Astrocyte of the spinal cord (primary cell): ENCODE data around the gene AK9.

Source experiments
- DNase-seq: peaks from one replicate; pipeline ENCODE4 v3.0.0; 2011; ENCODE audit warnings: low read depth, low spot score
- H3K4me3 ChIP-seq: 2 replicates; pipeline ENCODE4 v1.5.1; 2011; ENCODE audit warnings: low read depth, mild to moderate bottlenecking, low read length, moderate library complexity
- in situ Hi-C: cut with HindIII; loops from 2 replicates; pipeline ENCODE4 v1.10.0; 2017; ENCODE audit warnings: low sequenced_read_pairs
- TF ChIP-seq, protein P1 (sequence below): IDR thresholded peaks from 2 replicates; pipeline ENCODE4 v1.5.1; 2012; ENCODE audit warnings: low read depth, mild to moderate bottlenecking, low read length, inconsistent platforms

The AK9 gene

DNA sequence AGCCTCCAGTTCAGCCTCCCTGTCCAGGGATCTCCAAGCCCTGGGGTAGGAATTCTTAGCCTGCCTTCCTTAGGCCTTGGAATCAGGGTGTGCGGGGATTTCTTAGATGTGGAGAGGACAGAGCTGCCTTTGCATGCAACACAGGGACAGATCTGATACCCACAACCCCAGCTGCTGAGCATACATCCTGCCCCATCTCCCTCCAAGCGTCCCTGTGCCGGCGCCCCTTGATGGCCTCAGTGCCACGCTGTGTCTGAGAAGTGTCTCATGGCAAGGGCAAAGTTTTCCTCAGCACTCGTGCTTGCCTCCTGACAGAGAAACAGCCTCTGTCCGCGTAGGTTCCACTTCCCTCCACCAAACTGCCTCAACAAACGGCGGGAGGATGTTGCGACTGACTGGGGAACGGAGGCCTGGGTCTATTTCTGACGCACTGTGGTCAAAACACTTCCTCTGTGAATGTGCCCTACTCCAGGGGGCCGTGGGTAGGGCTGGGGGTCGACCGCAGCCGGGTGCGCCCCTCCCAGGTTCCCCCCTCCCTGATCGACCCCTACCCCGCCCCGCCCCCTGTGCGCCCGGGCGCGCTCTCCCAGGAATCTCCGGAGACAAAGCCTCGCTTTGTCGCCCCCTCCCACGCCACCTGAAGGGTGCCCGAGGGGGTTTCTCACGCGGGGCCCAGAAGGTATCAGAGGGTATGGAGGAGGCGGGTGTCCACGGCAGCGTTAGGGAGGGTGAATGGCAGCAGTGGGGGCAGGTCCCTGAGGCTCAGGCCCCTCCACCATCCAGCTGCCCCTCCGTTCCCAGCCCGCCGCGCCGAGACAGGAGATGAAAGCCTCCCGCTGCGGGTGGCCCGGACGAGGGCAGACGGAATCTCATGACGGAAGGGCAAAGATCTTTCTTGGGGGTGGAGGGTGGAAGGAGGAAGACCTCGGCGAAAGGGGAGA lies 236.2 kb downstream of the AK9 start:
- DNase-seq = peak; percentile 47
- H3K4me3 ChIP-seq = peak overlapping the region; percentile 89
- TF ChIP-seq, protein P1, sequence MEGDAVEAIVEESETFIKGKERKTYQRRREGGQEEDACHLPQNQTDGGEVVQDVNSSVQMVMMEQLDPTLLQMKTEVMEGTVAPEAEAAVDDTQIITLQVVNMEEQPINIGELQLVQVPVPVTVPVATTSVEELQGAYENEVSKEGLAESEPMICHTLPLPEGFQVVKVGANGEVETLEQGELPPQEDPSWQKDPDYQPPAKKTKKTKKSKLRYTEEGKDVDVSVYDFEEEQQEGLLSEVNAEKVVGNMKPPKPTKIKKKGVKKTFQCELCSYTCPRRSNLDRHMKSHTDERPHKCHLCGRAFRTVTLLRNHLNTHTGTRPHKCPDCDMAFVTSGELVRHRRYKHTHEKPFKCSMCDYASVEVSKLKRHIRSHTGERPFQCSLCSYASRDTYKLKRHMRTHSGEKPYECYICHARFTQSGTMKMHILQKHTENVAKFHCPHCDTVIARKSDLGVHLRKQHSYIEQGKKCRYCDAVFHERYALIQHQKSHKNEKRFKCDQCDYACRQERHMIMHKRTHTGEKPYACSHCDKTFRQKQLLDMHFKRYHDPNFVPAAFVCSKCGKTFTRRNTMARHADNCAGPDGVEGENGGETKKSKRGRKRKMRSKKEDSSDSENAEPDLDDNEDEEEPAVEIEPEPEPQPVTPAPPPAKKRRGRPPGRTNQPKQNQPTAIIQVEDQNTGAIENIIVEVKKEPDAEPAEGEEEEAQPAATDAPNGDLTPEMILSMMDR = no peak
- in situ Hi-C loops = no loop called here

DNA sequence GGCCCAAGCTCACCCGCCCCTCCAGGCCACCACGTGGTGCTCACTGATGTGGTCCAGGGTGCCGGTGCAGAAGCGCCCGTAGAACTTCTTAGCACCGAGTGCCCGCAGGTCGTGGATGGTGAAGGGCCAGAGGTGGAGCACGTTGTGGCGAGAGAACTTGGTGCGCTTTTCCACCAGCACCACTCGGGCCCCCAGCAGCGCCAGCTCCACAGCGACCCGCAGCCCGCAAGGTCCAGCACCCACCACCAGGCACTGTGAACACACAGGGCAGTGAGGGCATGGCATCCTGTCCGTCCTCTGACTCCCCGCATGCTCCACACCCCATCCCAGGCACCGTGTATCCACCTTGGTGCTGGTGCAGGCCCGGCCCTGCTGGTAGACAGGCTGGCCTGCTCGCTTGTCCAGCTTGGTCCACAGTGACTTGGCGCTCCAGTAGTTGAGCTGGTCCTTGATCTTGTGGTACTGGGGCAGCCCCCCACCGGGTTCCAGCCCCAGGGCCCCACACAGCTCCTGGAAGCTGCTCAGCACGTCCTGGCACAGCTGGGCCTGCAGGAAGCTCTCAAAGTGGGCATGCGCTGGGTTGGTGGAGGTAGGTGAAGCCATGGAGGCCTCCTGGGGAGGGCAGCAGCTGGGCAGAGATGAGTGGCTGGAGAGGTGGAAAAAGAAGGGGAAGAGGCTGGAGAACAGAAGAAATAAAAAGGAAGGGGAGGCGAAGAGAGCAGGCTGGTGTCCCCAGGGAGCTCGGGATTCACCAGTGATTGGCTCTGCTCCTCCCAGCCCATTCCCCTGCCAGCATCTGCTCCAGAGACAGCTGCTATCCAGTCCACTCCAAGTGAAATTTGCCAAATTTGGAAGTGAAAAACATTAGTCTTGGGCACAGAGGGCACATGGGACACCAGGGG lies 237.2 kb downstream of the AK9 start:
- TF ChIP-seq, protein P1 = no peak
- in situ Hi-C loops = no loop called here
- peak overlapping the region; percentile 89 for H3K4me3 ChIP-seq
- no peak for DNase-seq

DNA sequence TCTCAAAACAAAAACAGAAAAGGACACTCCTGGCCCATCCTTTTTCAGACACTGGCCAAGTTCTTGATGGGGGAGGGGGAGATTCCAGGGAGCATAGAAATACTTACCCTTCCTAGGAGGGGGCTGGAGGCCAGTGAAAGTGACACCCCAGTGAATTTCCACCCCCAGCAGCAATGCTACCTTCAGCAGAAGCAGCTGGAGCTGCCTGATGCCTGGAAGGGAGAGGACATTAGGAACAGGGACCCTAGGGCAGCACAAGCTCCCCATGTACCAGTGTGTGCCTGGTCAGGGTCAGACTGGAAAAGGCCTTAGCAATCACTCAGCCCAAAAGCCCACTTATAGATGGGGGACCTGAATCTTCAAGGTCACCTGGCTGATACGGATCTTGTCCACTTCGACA lies 237.8 kb downstream of the AK9 start:
- DNase-seq = no peak
- no peak overlapping the region for H3K4me3 ChIP-seq
- TF ChIP-seq, protein P1 = no peak
- in situ Hi-C loops = no loop called here

DNA sequence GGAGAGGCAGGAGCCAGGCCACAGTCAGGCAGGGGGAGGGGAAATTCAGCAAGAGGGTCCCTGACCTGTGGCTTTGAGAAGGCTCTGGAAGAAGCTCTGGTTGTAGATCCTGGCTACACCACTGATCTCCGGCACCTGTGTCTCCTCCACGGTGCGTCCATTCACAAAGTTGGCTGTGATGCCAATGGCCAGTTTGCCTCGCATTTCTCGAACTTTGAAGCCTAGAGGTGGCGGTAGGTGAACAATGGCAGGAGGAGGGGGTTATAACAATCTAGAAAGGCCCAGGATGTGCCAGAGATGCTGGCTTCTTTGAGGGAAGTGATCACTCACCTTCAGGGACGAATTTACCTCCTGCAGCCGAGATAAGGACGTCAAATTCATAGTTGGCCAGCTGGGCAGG lies 238.8 kb downstream of the AK9 start:
- no peak for DNase-seq
- TF ChIP-seq, protein P1 = no peak
- in situ Hi-C loops = no loop called here
- no peak overlapping the region for H3K4me3 ChIP-seq

DNA sequence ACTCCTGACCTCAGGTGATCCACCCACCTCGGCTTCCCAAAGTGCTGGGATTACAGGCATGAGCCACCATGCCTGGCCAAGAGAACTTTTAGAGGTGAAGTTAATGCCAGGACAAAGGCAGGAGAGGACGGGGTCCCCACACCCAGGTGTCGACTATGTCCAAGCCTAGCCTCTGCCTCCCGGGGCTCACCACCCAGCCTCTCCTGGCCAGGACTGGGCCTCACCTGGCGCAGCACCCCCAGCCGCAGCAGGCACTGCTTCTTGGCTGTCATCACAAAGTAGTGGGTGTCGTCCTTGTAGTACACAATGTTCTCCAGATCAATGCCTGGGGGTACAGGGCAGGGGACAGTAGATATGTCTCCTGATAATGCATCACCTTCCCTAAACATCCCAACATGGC lies 239.6 kb downstream of the AK9 start:
- no peak overlapping the region for H3K4me3 ChIP-seq
- no peak for DNase-seq
- TF ChIP-seq, protein P1 = no peak
- in situ Hi-C loops = no loop called here

DNA sequence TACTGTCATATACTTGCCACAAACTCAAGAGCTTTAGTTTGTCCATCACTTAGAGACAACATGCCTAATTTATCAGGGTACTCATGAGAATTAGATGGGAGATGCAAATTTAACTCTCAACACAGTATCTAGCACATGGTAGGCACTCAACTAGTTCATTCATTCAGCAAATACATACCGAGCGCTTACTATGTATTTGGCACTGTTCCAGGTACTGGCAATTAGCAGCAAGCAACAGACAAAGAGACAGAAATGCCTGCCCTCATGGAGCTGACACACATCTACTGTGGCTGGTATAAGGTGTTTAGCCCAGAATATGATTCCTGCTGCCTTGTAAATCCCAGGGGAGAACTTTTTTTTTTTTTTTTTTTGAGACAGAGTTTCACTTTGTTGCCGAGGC lies 240.2 kb downstream of the AK9 start:
- in situ Hi-C loops = no loop called here
- H3K4me3 ChIP-seq = no peak overlapping the region
- TF ChIP-seq, protein P1 = no peak

More for the DNA sequence above, 240.2 kb downstream of the AK9 start:
- DNase-seq = no peak
